Hepatocyte (in vitro differentiated cells): Measurements from ENCODE around the gene RAB11FIP5.

Experiments used
- CTCF ChIP-seq: fragments of 200-600 bp; sonication (generic); IDR thresholded peaks from 2 replicates; pipeline ENCODE4 v1.5.1; 2016; ENCODE audit warnings: antibody characterized with exemption, mild to moderate bottlenecking; ENCODE audit not compliant: poor library complexity
- EZH2 ChIP-seq: fragments of 200-600 bp; sonication (generic); IDR thresholded peaks from 2 replicates; pipeline ENCODE4 v1.6.1; 2016; ENCODE audit warnings: antibody characterized with exemption, mild to moderate bottlenecking, borderline replicate concordance
- EZH2phosphoT487 ChIP-seq: fragments of 200-600 bp; sonication (generic); IDR thresholded peaks from one replicate; pipeline ENCODE4 v1.6.1; 2018; ENCODE audit warnings: antibody characterized with exemption, mild to moderate bottlenecking, low read depth, moderate library complexity; ENCODE audit not compliant: unreplicated experiment, severe bottlenecking

- TF ChIP-seq CTCF (no peak), EZH2 (no peak), EZH2phosphoT487 (no peak)
Measured at GRCh38 chr2:73099486-73099885, 13.3 kb downstream of the RAB11FIP5 start.
